ENCODE measurements around the gene CPLX3.

CPLX3 gene

DNA sequence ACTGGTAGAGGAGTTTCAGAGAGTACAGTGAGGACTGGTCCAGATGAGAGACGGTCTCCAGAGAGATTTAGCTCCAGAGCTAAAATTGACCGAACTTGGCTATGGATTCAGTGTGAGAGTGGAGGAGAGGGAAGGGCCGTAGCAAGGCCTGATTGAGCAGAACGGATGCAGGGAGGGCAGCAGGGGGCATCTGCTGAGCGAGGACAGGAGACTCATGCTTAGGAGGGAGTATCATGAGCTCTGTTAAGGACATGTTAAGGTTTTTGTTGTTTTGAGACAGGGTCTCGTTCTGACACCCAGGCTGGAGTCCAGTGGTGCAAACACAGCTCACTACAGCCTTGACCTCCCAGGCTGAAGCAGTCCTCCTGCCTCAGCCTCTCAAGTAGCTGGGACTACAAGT is 21.5 kb upstream of the CPLX3 start:
- no peak for DNase-seq

- DNase-seq, result no peak
Observed at GRCh38 chr15:74807282-74807681, 19.1 kb upstream of the CPLX3 start.

DNA sequence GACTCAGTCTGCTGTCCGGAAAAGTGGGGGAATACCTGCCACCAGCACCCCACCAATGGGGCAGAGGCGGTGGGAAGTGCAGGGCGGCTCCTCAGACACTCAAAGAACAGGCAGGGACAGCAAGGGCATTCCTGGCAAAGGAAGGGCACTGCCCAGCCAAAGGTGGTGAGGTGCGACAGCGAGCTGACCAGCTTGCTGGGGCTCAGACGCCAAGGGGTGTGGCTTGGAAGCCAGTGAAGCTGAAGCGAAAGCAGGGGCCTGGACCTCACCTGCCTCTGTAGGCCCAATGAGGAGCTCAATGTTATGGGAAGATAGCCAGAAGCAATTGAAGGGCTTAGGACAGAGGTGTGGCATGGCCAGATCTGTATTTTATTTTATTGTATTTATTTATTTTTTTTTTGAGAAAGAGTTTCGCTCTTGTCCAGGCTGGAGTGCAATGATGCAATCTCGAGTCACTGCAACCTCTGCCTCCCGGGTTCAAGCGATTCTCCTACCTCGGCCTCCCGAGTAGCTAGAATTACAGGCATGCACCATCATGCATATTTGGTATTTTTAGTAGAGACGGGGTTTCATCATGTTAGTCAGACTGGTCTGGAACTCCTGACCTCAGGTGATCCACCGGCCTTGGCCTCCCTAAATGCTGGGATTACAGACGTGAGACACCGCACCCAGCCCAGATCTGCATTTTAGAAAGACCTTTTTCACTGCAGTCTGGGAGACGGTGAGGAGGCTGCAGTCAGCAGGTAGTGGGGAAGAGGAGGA is 18.2 kb upstream of the CPLX3 start:
- DNase-seq, result no peak

- no peak for DNase-seq
Observed at GRCh38 chr15:74808840-74809229, 17.6 kb upstream of the CPLX3 start.

DNA sequence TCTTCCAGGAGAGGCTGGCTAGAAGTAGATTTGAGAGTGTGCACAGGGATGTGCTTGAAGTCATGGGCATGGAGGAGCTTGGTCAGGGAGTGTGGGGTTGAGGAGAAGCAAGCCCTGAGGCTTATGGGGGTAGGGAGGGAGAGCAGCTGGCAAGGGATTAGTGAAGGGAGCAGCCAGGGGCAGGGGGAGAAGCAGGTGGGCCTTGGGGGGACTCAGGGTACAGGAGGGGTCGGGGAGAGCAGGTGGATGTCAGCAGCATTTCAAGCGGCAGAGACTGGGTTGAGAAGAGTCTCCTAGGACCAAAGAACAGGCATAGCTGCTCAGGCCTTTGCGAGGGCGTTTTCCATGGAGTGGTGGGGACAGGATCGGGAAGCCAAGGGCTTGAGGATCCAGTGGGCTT is 17.2 kb upstream of the CPLX3 start:
- no peak for DNase-seq

DNA sequence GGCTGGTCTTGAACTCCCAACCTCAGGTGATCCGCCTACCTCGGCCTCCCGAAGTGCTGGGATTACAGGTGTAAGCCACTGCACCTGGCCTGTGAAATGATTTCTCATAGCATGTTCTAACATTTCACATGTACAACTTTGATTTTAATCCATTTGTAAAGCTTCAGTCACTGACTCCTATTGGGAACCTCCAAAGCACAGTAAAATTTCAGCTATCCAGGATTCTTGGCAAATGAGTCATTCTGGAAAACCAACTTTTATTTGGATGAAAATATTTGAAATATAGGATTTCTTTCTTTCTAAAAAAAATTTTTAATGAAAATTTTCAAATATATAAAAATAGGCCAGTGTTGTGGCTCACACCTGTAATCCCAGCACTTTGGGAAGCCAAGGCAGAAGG is 16.5 kb upstream of the CPLX3 start:
- DNase-seq, result no peak

DNA sequence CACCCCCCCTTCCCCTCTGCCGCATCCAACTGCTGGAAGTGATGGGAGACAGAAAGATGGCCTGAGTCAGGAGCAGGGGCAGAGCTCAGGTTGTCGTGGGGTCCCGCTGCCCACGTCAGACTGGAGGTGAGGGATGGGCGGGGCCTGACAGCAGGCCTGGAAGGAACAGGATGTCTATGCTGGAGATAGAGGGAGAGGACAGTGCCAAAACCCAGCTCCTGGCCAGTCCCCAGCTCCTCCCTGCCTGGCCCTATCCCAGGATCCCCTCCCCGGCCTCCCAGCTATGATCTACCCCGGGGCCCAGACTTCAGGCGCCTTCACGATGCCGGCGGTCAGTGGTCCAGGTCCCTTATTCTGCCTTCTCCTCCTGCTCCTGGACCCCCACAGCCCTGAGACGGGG is 13.9 kb upstream of the CPLX3 start, which contains the start of gene LMAN1L:
TSS of gene LMAN1L (plus strand) at position 303 of the 400 bp plus-strand sequence. CDS start at position 323, 20 bp downstream.
- no peak for DNase-seq

DNA sequence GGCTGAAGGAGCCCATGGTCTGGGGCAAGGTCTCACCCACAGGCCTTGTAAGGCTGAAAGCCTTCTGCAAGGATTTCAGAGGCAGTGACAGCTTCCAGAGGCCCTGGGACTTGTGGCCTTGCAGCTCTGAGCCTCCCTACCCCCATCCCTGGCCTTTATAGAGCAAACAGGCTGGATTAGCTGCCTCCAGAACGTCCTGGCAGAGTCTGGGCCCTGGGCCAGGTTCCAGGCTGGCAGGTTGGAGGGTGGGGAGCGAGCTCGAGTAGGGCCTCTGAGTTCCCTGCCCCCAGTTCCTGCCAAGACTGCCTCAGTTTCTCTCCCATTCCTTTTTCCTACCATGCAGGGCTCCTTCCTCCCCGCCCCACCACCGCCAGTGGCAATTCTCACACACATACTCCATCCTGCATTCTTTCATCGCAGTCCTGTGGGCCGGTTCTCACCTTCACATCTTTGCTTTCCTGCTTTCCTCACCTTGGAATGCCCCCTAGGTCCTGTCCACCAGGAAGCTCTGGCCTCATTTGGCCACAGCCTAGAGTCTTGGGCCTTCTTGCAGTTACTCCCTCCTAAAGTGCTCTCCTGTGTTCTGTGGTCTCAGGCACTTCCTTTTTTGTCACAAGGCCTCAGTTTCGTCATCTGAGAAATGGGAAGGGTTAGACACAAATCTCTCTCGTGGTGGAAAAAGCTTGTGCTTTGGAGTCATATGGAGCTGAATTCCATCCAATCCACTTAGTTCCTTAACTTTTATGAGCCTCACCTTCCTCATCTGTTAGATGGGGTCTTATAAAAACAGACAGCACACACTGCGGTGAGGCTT is 11.1 kb upstream of the CPLX3 start:
- no peak for DNase-seq

- DNase-seq, result no peak
Observed at GRCh38 chr15:74815961-74816360, 10.5 kb upstream of the CPLX3 start.

GRCh38 chr15:74816624-74817369 is 9.6 kb upstream of the CPLX3 start:
- DNase-seq, result peak in 2 of 3 experiments; percentile 54 to 81

DNA sequence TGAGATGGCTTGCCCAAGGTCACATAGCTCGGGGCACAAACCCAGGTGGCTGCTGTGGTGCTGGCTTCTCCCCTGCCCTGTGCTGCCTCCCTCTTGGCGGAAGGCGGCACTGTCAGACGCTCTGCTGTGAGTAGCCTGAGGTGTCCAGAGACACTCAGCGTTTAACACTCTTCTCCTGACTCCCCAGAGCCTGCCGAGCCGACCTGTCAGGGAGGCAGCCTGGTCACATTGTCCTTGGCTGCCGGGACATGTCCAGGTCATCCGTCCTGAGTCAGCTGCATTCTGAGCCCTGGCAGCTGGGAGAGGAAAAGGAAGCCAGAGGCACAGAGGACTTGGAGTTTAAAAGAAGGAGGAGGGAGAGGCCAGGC is 9.1 kb upstream of the CPLX3 start:
- DNase-seq, result peak in 2 of 3 experiments; percentile 54 to 81

DNA sequence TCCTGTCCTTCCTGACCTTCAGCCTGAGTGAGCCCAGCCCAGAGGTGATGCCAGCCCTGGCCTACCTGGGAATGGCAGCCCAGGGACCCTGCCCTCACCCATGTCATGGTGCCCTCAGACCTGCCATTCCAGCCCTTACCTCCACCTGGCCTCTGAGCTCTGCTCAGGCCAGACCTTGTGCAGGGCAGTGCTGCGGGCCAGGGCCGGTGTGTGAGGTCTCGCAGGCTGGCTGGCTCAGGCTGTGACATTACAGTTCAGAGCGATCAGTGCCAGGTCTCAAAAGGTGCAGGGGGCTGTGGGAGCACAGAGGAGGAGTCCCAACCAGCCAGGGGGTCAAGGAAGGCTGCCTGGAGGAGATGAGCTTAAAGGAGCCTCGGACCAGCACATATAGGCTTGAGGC is 6.4 kb upstream of the CPLX3 start:
- no peak for DNase-seq

GRCh38 chr15:74821091-74821789 is 5.2 kb upstream of the CPLX3 start:
- peak in 1 of 3 experiments; percentile 54 for DNase-seq

DNA sequence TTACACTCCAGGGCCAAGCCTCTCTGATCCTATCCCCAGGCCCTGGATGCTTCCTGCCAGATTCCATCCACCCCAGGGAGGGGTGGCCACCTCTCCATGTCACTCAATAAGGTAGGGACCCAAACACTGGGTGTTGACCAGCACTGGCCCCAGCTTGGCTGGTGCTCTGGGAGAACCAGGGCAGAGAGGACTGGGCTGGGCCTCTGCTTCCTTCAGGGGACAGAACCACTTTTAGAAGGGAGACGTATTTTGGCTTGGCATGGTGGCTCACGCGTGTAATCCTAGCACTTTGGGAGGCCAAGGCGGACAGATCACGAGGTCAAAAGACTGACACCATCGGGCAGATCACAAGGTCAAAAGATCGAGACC is 4.7 kb upstream of the CPLX3 start:
- DNase-seq, result no peak

DNA sequence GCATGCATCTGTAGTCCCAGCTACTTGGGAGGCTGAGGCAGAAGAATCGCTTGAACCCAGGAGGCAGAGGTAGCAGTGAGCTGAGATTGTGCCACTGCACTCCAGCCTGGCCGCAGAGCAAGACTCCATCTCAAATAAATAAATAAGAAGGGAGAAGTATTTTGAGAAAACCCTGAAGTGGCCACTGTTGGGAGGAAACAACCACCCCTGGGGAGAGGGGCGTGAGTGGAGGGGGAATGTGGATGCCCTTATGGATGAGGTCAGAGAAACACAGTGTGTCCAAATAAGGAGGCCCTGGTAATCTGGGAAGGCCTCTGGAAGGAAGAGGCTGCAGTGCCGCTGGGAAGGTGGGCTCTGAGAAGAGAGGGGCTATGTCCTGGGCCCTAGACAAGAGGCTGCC is 4.2 kb upstream of the CPLX3 start:
- DNase-seq, result no peak

DNA sequence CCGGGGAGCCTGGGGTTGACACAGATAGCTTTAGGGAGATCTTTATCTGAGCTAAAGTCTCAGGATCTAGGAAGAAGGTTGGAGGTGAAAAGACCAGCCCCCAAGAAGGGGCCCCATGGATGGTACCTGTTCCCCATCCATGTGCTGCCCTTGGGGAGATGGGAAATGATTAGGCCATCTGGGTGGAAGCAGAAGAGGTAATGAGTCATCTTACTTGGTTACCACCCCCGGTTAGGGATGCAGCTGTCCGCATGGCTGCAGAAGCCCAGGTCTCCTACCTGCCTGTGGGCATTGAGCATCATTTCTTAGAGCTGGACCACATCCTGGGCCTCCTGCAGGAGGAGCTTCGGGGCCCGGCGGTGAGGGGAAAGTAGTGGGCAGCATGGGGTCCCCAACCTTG is 3.1 kb upstream of the CPLX3 start:
- no peak for DNase-seq

GRCh38 chr15:74824976-74825375 is 1.5 kb upstream of the CPLX3 start:
- no peak for DNase-seq

DNA sequence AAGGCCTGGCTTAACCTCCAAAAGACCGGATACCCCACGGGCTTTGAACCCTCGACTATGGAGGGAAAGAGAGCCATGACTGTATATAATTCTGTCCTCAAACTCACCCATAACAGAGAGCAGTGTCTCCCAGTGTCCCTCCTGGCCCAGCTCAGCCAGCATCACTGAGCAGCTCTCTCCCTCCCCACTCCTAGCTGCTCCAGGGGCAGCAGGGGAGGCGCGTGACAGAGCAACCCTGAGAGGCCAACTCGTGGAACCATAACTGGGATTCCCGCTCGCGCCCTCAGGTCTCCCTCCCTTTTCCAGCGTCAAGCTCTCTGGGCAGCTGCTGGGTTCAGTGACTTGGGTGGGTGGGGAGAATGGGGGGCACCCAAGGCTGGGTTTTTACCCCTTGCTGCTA is 561 bp upstream of the CPLX3 start:
- peak in 2 of 3 experiments; percentile 43 to 61 for DNase-seq

DNA sequence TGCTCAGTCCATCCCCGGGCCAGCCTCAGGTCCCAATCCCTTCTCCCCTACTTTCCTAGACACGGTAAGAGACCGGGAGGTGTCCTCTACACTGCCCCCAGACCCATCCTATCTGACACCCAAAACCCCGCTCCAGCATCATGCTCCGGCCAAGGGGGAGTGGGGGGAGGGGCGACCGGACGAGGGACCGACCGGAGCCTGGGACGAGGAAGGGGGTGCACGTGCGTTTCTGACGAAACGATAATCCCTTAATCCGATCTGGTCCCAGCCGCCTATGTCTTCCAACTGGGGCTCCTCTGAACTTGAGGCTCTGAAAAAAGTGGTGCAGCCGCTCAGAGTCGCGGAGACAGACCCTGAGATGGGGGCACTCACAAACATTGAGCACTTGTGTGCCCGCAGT is 494 bp downstream of the CPLX3 start:
- no peak for DNase-seq

- DNase-seq, result no peak
Observed at GRCh38 chr15:74827614-74828013, 1.2 kb downstream of the CPLX3 start.

GRCh38 chr15:74828835-74829234 is 2.4 kb downstream of the CPLX3 start:
- DNase-seq, result peak in 2 of 3 experiments; percentile 29 to 56

- no peak for DNase-seq
Observed at GRCh38 chr15:74829486-74829885, 3.1 kb downstream of the CPLX3 start.

- DNase-seq, result no peak
Observed at GRCh38 chr15:74829991-74830390, 3.6 kb downstream of the CPLX3 start.

Measured in NCI-H1417 (cell line).